ENCODE results near the gene AADACL3. TPM values are rescaled to one million over a fixed set of nuclear protein-coding genes. Genes with fewer than 3 reads are reported as not detected.
"Not testable (repeated sequence)": the region's sequence is repeated elsewhere in the genome, so short reads cannot be mapped to it uniquely, and the experiment has no call there.

Gene AADACL3
- total RNA-seq, 4 donors from 2014 or later = not detected

DNA sequence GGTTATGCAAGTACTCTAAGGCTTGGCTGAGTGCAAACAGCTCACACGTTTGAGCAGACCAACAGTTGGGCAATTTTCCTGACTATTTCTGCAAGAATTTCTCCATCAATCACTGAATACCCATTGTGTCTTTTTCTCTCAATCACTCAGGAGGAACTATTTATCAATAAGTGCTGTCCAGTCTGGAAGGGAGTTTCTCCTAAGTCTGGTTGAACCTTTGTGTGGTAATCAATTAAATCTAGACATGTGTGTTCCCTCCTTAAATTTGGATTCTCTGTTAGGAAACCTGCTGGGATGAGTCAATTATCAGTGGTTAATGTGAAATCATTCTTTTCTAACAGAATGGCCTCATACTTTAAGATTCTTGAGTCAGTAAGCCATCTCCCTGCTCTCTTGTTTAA, 6.8 kb upstream of the AADACL3 start:
- Histone ChIP-seq H3K4me3 (no peak overlapping the region), H3K27me3 (no peaks in the 10 kb centered on the region), H3K36me3 (no peaks in the 10 kb centered on the region), H3K9me3 (peaks cover 0 to 13% (median 0%) of the 10 kb centered on the region in 3 donors), H3K4me1 (no peaks in the 10 kb centered on the region), H3K27ac (no peak overlapping the region)
- ATAC-seq = no peak
- TF ChIP-seq EP300 (IDR thresholded peaks at IDR 0.05) (no peak), POLR2A (IDR thresholded peaks at IDR 0.05) (no peak)
- TF ChIP-seq, protein P1, sequence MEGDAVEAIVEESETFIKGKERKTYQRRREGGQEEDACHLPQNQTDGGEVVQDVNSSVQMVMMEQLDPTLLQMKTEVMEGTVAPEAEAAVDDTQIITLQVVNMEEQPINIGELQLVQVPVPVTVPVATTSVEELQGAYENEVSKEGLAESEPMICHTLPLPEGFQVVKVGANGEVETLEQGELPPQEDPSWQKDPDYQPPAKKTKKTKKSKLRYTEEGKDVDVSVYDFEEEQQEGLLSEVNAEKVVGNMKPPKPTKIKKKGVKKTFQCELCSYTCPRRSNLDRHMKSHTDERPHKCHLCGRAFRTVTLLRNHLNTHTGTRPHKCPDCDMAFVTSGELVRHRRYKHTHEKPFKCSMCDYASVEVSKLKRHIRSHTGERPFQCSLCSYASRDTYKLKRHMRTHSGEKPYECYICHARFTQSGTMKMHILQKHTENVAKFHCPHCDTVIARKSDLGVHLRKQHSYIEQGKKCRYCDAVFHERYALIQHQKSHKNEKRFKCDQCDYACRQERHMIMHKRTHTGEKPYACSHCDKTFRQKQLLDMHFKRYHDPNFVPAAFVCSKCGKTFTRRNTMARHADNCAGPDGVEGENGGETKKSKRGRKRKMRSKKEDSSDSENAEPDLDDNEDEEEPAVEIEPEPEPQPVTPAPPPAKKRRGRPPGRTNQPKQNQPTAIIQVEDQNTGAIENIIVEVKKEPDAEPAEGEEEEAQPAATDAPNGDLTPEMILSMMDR (IDR thresholded peaks at IDR 0.05) = no peak
- WGBS, 2 donors (ENCODE audit: low coverage in 1 of 2) = 20 to 23% methylated on average over 1 of the region's 1 CpG

DNA sequence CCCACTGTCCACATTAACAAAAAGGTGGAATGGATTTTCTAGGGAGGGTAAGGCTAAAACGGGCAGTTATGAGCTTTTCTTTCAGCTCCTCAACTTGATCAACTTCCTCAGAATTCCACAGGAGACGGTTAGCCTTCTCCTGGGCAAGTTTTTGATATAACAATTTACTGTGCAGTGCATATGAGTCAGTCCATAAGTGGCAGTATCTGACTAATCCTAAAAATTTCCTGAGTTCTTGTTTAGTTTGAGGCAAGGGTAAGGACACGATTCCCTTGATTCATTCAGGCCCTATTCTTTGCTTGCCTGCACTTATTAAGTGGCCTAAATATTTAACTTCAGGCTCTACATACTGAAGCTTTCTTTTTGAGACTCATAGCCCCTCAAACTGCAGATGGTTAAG, 6.2 kb upstream of the AADACL3 start:
- Histone ChIP-seq H3K9me3 (peaks cover 0 to 7% (median 0%) of the 10 kb centered on the region in 3 donors), H3K36me3 (no peaks in the 10 kb centered on the region), H3K4me3 (no peak overlapping the region), H3K4me1 (no peaks in the 10 kb centered on the region), H3K27ac (no peak overlapping the region), H3K27me3 (peaks cover 4% of the 10 kb centered on the region)
- no peak for ATAC-seq
- WGBS, 2 donors (ENCODE audit: low coverage in 1 of 2) = 80 to 81% methylated on average over 1 to 2 of the region's 3 CpGs
- TF ChIP-seq, protein P1 (IDR thresholded peaks at IDR 0.05) = no peak
- TF ChIP-seq EP300 (IDR thresholded peaks at IDR 0.05) (no peak), POLR2A (IDR thresholded peaks at IDR 0.05) (no peak), POLR2AphosphoS5 (IDR thresholded peaks at IDR 0.05) (no peak)

DNA sequence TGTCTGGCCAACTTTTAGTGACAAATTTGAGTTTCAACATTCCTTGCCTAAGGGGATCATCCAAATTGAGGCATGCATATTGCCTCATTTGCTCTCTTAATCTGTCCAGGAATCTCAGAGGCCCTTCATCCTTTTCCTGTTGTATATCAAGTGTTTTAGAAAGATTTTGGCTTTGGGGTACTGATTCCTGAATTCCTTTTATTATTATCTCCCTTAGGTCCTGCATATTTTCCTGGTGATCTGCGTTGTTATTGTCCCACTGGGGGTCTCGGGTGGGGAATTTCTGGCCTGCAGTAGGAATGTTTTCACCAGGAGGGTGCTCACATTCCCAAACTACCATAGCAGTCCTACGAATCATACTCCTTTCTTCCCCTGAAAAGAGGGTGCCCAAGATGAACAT, 4.4 kb upstream of the AADACL3 start:
- no peak for ATAC-seq
- Histone ChIP-seq H3K36me3 (no peaks in the 10 kb centered on the region), H3K4me3 (no peak overlapping the region), H3K27ac (no peak overlapping the region), H3K4me1 (no peaks in the 10 kb centered on the region), H3K27me3 (peaks cover 10% of the 10 kb centered on the region), H3K9me3 (no peaks in the 10 kb centered on the region)
- 76% methylated on average over 3 of the region's 3 CpGs; no CpG with 5 or more reads in 1 of the 2 donors for WGBS, 2 donors (ENCODE audit: low coverage in 1 of 2)
- TF ChIP-seq EP300 (IDR thresholded peaks at IDR 0.05) (no peak), POLR2AphosphoS5 (IDR thresholded peaks at IDR 0.05) (no peak), POLR2A (IDR thresholded peaks at IDR 0.05) (no peak)
- TF ChIP-seq, protein P1 (IDR thresholded peaks at IDR 0.05) = no peak

DNA sequence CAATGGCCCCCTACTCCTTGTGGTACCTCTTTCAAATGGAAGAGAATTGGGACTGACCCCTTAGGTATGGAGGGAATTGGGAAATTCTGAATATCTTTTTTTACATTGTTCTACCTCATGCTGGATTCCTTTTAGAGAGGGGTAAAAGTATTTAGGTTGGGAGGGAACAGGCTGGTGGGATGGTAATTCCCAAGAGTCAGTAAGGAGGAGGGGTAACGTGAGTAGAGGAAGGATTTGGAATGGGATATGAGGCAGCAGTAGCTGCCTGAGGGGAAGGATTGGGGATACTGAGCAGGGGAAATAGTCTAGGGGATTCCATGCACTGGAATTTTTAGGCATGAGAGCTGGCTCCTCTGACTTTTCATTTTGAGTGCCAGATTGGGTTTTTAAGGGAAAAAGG, 3.8 kb upstream of the AADACL3 start:
- 42 to 77% methylated on average over 1 of the region's 1 CpG for WGBS, 2 donors (ENCODE audit: low coverage in 1 of 2)
- no peak overlapping the region for H3K27ac ChIP-seq
- H3K4me3 ChIP-seq = no peak overlapping the region
- no peaks in the 10 kb centered on the region for H3K36me3 ChIP-seq
- no peaks in the 10 kb centered on the region for H3K9me3 ChIP-seq
- ATAC-seq = no peak
- no peaks in the 10 kb centered on the region for H3K4me1 ChIP-seq
- H3K27me3 ChIP-seq = peaks cover 10% of the 10 kb centered on the region
- TF ChIP-seq POLR2AphosphoS5 (IDR thresholded peaks at IDR 0.05) = no peak

DNA sequence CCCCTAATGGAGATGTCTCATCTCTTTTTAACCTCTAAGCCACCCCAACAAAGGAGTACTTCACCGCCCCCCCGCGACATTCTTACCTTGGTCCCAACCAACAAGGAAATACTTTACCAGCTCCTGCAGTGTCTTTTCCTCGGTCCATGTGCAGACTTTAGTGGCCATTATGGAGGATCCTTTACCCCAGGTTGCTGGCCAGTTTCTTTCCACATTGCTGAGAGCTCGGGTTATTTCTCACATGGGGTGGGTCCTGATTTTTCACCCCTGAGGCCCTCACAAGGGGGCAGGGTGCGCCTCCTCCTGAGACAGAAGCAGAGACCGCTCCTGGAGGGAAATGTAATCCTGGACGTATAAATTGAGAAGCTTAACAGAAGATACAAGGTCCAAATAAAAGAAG, 3.0 kb upstream of the AADACL3 start:
- H3K4me1 ChIP-seq = no peaks in the 10 kb centered on the region
- H3K27ac ChIP-seq = no peak overlapping the region
- TF ChIP-seq, protein P1 (IDR thresholded peaks at IDR 0.05) = no peak
- TF ChIP-seq POLR2AphosphoS5 (IDR thresholded peaks at IDR 0.05) = no peak
- no peaks in the 10 kb centered on the region for H3K9me3 ChIP-seq
- 100% methylated on average over 1 to 4 of the region's 8 CpGs for WGBS, 2 donors (ENCODE audit: low coverage in 1 of 2)
- no peak overlapping the region for H3K4me3 ChIP-seq
- H3K36me3 ChIP-seq = no peaks in the 10 kb centered on the region
- ATAC-seq = no peak
- peaks cover 10% of the 10 kb centered on the region for H3K27me3 ChIP-seq

DNA sequence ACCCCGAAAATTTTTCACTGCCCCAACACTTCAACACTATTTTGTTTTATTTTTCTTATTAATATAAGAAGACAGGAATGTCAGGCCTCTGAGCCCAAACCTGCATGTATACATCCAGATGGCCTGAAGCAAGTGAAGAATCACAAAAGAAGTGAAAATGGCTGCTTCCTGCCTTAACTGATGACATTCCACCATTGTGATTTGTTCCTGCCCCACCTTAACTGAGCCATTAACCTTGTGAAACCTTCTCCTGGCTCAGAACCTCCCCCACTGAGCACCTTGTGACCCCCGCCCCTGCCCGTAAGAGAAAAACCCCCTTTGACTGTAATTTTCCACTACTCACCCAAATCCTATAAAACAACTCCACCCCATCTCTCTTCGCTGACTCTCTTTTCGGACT, 2.3 kb upstream of the AADACL3 start:
- 77 to 100% methylated on average over 1 to 5 of the region's 5 CpGs for WGBS, 2 donors (ENCODE audit: low coverage in 1 of 2)
- not testable (repeated sequence) for ATAC-seq, H3K9me3 ChIP-seq, H3K4me3 ChIP-seq, H3K27ac ChIP-seq, H3K27me3 ChIP-seq, H3K36me3 ChIP-seq, H3K4me1 ChIP-seq

Data from gastroesophageal sphincter (tissue), 4 donors.